ENCODE measurements around the gene TRAPPC14. TPM values are rescaled to one million over a fixed set of nuclear protein-coding genes. Genes with fewer than 3 reads are reported as not detected.

Gene TRAPPC14
- total RNA-seq, 4 donors from 2014 or later: 11.1 to 21.1 (median 11.8) TPM

GRCh38 chr7:100156331-100157068 lies 2.0 kb downstream of the TRAPPC14 start:
- intact Hi-C loops (cut with DNase I): no loop called here
- Histone ChIP-seq H3K9me3 (no peaks in the 10 kb centered on the region), H3K27me3 (no peaks in the 10 kb centered on the region), H3K27ac (no peak overlapping the region), H3K4me1 (peaks cover 13% of the 10 kb centered on the region in 2 donors), H3K4me3 (replicated peaks in 1 of 3) (no peak overlapping the region), H3K36me3 (peaks cover 0 to 8% of the 10 kb centered on the region in 2 donors)
- DNase-seq: no peak
- WGBS, 2 donors: 84 to 91% methylated on average over 16 of the region's 16 CpGs
- TF ChIP-seq POLR2A (IDR thresholded peaks at IDR 0.05): no peak
- TF ChIP-seq CTCF (IDR thresholded peaks at IDR 0.05): no peak

- Histone ChIP-seq H3K9me3 (no peaks in the 10 kb centered on the region), H3K27ac (no peak overlapping the region), H3K36me3 (peaks cover 0 to 8% of the 10 kb centered on the region in 2 donors), H3K27me3 (no peaks in the 10 kb centered on the region), H3K4me1 (peaks cover 13% of the 10 kb centered on the region in 2 donors), H3K4me3 (replicated peaks in 1 of 3) (no peak overlapping the region)
- DNase-seq: no peak
- intact Hi-C loops (cut with DNase I): no loop called here
- TF ChIP-seq CTCF (IDR thresholded peaks at IDR 0.05) (no peak), POLR2A (IDR thresholded peaks at IDR 0.05) (no peak)
- WGBS, 2 donors: 96 to 97% methylated on average over 18 to 20 of the region's 20 CpGs
Observed at GRCh38 chr7:100155553-100156317, 2.8 kb downstream of the TRAPPC14 start.

GRCh38 chr7:100154651-100155491 lies 3.7 kb downstream of the TRAPPC14 start:
- 58 to 74% methylated on average over 12 to 13 of the region's 30 CpGs for WGBS, 2 donors
- Histone ChIP-seq H3K27me3 (no peaks in the 10 kb centered on the region), H3K9me3 (no peaks in the 10 kb centered on the region), H3K36me3 (peaks cover 0 to 8% of the 10 kb centered on the region in 2 donors), H3K27ac (no peak overlapping the region), H3K4me1 (peaks cover 13 to 15% of the 10 kb centered on the region in 2 donors), H3K4me3 (replicated peaks in 1 of 3) (no peak overlapping the region)
- no peak for TF ChIP-seq CTCF (IDR thresholded peaks at IDR 0.05)
- no peak for TF ChIP-seq POLR2A (IDR thresholded peaks at IDR 0.05)
- intact Hi-C loops (cut with DNase I): no loop called here
- no peak for DNase-seq

- TF ChIP-seq CTCF (IDR thresholded peaks at IDR 0.05) (no peak), POLR2A (IDR thresholded peaks at IDR 0.05) (no peak)
- H3K36me3 ChIP-seq: peaks cover 0 to 8% of the 10 kb centered on the region in 2 donors
- no peak overlapping the region for H3K27ac ChIP-seq
- H3K9me3 ChIP-seq: no peaks in the 10 kb centered on the region
- intact Hi-C loops (cut with DNase I): no loop called here
- WGBS, 2 donors: 86 to 91% methylated on average over 16 of the region's 16 CpGs
- H3K4me1 ChIP-seq: peaks cover 11 to 20% of the 10 kb centered on the region in 2 donors
- no peak for DNase-seq
- no peaks in the 10 kb centered on the region for H3K27me3 ChIP-seq
- no peak overlapping the region for H3K4me3 ChIP-seq (replicated peaks in 1 of 3)
Observed at GRCh38 chr7:100153708-100154535, 4.6 kb downstream of the TRAPPC14 start.

All from thyroid gland (tissue), 4 donors.